ENCODE measurements around the gene DDIAS.

- no peak for TF ChIP-seq EZH2 (IDR thresholded peaks at IDR 0.05; ENCODE audit: low read length, missing control alignments)
- no peak for TF ChIP-seq CTCF (conservative IDR thresholded peaks at IDR 0.05 in 1 of 2, IDR thresholded peaks at IDR 0.05 in 1 of 2; ENCODE audit: low read depth in 1 of 2, low read length in 2 of 2)
Measured at GRCh38 chr11:82874646-82875523, 26.7 kb upstream of the DDIAS start.
